Astrocyte of the cerebellum (primary cell): ENCODE results near the gene VWA8.

Experiments used
- DNase-seq: peaks from one replicate; pipeline ENCODE4 v3.0.0-alpha.2; 2011; ENCODE audit warnings: low read depth
- H3K4me3 ChIP-seq: 2 replicates; pipeline ENCODE4 v1.5.1; 2011; ENCODE audit warnings: mild to moderate bottlenecking, low read depth, low read length, moderate library complexity
- in situ Hi-C: cut with HindIII; loops from 2 replicates; pipeline ENCODE4 v1.10.0; 2017; ENCODE audit warnings: low sequenced_read_pairs
- TF ChIP-seq, protein P1 (sequence below): IDR thresholded peaks from 2 replicates; pipeline ENCODE4 v1.5.1; 2012; ENCODE audit warnings: low read length, low read depth, moderate library complexity, mild to moderate bottlenecking; ENCODE audit errors: missing control alignments

Gene VWA8

DNA sequence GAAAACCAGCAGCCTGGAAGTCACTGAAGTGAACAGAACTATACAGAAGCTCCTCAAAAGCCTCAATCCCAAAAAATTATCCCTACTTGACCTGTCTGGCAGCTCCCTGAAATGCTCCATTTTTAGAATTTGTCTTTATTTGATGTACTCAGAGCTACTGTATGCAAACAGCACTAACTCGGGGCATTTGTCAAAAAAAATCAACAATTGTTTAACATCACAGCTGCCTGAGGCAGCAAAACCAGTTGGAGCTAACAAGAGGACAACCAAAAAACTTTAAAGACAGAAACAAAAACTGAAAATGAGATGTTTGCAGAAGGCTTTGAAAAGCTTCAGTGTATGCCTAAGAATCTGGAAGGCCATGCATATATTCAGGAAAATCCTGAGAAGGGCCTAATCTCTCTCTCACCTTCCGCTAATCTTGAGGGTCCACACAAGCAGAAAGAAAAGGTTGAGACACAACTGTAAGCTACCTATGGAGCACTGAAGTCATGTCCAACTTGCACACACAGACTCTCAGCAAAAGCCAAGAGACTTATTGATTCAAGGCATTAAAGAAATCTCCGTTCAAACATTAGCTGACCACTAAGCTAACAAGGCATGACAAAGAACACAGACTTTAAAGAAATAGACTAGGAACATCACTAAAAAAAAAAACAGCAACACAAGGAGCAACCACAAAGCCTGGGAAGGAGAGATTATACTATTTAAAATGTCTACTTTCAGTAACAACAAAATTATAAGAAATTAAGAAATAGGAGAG, 16.1 kb downstream of the VWA8 start:
- no peak overlapping the region for H3K4me3 ChIP-seq
- in situ Hi-C loops = no loop called here
- no peak for DNase-seq
- TF ChIP-seq, protein P1, sequence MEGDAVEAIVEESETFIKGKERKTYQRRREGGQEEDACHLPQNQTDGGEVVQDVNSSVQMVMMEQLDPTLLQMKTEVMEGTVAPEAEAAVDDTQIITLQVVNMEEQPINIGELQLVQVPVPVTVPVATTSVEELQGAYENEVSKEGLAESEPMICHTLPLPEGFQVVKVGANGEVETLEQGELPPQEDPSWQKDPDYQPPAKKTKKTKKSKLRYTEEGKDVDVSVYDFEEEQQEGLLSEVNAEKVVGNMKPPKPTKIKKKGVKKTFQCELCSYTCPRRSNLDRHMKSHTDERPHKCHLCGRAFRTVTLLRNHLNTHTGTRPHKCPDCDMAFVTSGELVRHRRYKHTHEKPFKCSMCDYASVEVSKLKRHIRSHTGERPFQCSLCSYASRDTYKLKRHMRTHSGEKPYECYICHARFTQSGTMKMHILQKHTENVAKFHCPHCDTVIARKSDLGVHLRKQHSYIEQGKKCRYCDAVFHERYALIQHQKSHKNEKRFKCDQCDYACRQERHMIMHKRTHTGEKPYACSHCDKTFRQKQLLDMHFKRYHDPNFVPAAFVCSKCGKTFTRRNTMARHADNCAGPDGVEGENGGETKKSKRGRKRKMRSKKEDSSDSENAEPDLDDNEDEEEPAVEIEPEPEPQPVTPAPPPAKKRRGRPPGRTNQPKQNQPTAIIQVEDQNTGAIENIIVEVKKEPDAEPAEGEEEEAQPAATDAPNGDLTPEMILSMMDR = no peak

DNA sequence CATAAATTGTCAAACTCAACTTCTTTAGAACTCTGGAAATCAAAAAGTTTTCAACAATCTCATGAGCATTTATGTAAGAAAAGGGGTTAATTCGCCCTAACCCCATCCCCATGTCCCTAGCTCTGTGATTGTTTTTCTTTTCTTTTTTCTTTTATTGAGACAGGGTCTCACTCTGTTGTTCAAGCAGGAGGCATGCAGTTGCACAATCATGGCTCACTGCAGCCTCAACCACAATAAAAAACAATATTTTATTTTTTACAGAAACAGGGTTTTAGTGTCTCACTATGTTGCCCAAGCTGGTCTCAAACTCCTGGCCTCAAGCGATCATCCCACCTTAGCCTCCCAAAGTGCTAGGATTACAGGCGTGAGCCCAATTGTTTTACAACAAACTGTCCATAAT, 16.7 kb downstream of the VWA8 start:
- in situ Hi-C loops = no loop called here
- TF ChIP-seq, protein P1 = no peak
- no peak for DNase-seq
- H3K4me3 ChIP-seq = no peak overlapping the region

- no peak overlapping the region for H3K4me3 ChIP-seq
- in situ Hi-C loops = no loop called here
- TF ChIP-seq, protein P1 = peak; percentile 56
- DNase-seq = peak; percentile 29
Observed at GRCh38 chr13:41942462-41943094, 18.3 kb downstream of the VWA8 start.

DNA sequence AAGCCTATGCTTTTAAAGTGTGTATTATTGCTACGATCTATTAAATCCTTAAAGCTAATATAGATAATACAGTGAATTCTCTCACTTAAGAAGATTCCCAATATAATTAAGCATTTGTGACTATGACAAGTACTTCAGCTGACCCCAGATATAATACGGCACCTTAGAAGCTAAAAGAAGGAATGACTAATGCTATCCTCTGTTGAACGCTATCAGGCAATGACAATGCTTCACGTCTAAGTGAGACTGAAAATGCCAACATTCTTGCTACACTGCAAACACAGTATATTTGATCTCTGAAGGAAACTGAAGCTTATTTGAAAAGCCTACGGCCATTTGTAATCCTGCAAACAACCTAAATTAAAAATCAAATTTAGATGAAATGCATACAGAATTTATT, 19.7 kb downstream of the VWA8 start:
- in situ Hi-C loops = no loop called here
- TF ChIP-seq, protein P1 = no peak
- H3K4me3 ChIP-seq = no peak overlapping the region
- no peak for DNase-seq

DNA sequence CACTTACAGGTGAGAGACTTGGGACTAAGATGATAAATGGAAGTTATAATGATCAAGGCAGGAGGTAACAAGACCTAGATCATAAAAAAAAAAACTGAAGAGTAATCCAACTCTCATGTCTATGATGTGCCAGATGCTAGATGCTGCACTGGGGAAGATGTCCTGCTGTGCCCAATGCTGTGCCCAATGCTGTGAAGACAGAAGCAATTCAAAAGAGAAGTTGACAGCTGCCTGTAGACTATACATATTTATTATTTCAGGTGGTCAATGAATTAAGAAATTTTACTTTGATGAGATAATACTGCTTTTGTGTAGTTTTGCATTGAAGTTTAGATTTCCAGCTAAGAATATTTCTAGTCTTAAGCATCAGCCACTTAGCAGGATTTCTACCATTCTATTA, 21.5 kb downstream of the VWA8 start:
- no peak for DNase-seq
- TF ChIP-seq, protein P1 = no peak
- no peak overlapping the region for H3K4me3 ChIP-seq
- in situ Hi-C loops = no loop called here

DNA sequence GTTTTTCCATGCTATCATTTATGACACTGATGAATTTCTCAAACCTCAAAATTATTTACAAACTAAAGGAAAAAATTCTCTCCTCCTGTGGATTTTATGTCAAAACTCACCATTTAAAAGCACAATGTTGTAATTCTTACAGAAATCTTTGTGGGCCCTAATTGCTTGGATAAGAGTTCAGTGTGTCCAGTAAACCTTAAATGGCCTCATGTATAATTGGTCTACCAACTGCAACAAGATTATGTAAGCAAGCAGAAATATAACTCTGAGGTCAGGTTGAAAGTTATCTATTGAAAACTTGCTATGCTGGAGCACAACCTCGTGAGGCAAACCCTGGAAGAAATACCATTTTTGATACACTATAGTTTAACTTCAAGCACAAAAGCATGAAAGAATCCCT, 22.0 kb downstream of the VWA8 start:
- in situ Hi-C loops = no loop called here
- no peak overlapping the region for H3K4me3 ChIP-seq
- TF ChIP-seq, protein P1 = no peak
- DNase-seq = no peak
